HL-60 (cell line): ENCODE data around the gene IPPK.

Experiments used
- DNase-seq, 2 experiments: peaks; one replicate each; pipeline ENCODE4 v3.0.0-alpha.2; 2010 to 2020; ENCODE audit warnings: low read depth in 1 of 2, low spot score in 1 of 2
- H3K27ac ChIP-seq: fragments of 250-450 bp; sonication (Bioruptor Pico); replicated peaks from 2 replicates; pipeline ENCODE4 v1.5.1; 2020; ENCODE audit warnings: mild to moderate bottlenecking, moderate library complexity
- H3K27me3 ChIP-seq: fragments of 250-450 bp; sonication (Bioruptor Pico); 2 replicates; pipeline ENCODE4 v1.5.1; 2021; ENCODE audit warnings: mild to moderate bottlenecking, moderate library complexity; ENCODE audit not compliant: insufficient read depth, poor library complexity, severe bottlenecking
- H3K4me3 ChIP-seq: replicated peaks from 2 replicates; pipeline ENCODE4 v1.5.1; 2011; ENCODE audit warnings: mild to moderate bottlenecking, control low read depth, low read length; ENCODE audit not compliant: insufficient read depth
- CTCF ChIP-seq: IDR thresholded peaks from one replicate; pipeline ENCODE4 v1.5.1; 2011; ENCODE audit warnings: low read length, control low read depth, inconsistent platforms; ENCODE audit not compliant: insufficient read depth
- GABPA ChIP-seq: IDR thresholded peaks from 2 replicates; pipeline ENCODE4 v1.6.1; 2012; ENCODE audit warnings: low read depth
- POLR2AphosphoS5 ChIP-seq: IDR thresholded peaks from 2 replicates; pipeline ENCODE4 v1.6.1; 2012; ENCODE audit warnings: low read depth
- SPI1 ChIP-seq: IDR thresholded peaks from 2 replicates; pipeline ENCODE4 v1.6.1; 2012; ENCODE audit warnings: low read depth, mild to moderate bottlenecking, borderline replicate concordance
- long read RNA-seq: library from polyadenylated mRNA; unstranded; transcript quantifications from one replicate; pipeline ENCODE4 v2.0.0, GENCODE V29; 2020
- TF ChIP-seq, protein P1 (sequence below): IDR thresholded peaks from 2 replicates; pipeline ENCODE4 v1.6.1; 2012; ENCODE audit warnings: low read depth; ENCODE audit not compliant: insufficient replicate concordance

Gene IPPK
- long read RNA-seq, full-length matches to known transcripts, result 46 of 62 reads
- long read RNA-seq, partial matches to known transcripts, result 7 of 62 reads
- long read RNA-seq, other reads (novel, unspliced or antisense), result 9 of 62 reads

- peak within 1 kb of the TSS; percentile 77 for H3K27ac ChIP-seq
- TF ChIP-seq POLR2AphosphoS5, result peak; percentile 87
- peak; percentile 99 for TF ChIP-seq GABPA
- TF ChIP-seq SPI1, result no peak; the same call in 1 of the 2 replicates
- no peak for TF ChIP-seq CTCF
- peak; percentile 97 to 98 for DNase-seq
- H3K27me3 ChIP-seq, result no peaks in the 10 kb centered on the region
- peak within 1 kb of the TSS; percentile 83 for H3K4me3 ChIP-seq
Measured at GRCh38 chr9:92669890-92670708, at the start of gene IPPK. Gene IPPK, minus strand, starts transcription at chr9:92670131. Its CDS starts 143 bp downstream, at chr9:92669988.

GRCh38 chr9:92719028-92719647 lies 49.2 kb upstream of the IPPK start:
- H3K27me3 ChIP-seq, result no peaks in the 10 kb centered on the region

GRCh38 chr9:92718086-92719001 lies 48.4 kb upstream of the IPPK start:
- Histone ChIP-seq H3K27ac (no peak overlapping the region), H3K4me3 (no peak overlapping the region), H3K27me3 (no peaks in the 10 kb centered on the region)
- no peak for DNase-seq
- no peak for TF ChIP-seq SPI1

More at GRCh38 chr9:92719028-92719647, 49.2 kb upstream of the IPPK start:
- no peak overlapping the region for H3K4me3 ChIP-seq
- DNase-seq, result no peak
- no peak overlapping the region for H3K27ac ChIP-seq
- TF ChIP-seq, protein P1, sequence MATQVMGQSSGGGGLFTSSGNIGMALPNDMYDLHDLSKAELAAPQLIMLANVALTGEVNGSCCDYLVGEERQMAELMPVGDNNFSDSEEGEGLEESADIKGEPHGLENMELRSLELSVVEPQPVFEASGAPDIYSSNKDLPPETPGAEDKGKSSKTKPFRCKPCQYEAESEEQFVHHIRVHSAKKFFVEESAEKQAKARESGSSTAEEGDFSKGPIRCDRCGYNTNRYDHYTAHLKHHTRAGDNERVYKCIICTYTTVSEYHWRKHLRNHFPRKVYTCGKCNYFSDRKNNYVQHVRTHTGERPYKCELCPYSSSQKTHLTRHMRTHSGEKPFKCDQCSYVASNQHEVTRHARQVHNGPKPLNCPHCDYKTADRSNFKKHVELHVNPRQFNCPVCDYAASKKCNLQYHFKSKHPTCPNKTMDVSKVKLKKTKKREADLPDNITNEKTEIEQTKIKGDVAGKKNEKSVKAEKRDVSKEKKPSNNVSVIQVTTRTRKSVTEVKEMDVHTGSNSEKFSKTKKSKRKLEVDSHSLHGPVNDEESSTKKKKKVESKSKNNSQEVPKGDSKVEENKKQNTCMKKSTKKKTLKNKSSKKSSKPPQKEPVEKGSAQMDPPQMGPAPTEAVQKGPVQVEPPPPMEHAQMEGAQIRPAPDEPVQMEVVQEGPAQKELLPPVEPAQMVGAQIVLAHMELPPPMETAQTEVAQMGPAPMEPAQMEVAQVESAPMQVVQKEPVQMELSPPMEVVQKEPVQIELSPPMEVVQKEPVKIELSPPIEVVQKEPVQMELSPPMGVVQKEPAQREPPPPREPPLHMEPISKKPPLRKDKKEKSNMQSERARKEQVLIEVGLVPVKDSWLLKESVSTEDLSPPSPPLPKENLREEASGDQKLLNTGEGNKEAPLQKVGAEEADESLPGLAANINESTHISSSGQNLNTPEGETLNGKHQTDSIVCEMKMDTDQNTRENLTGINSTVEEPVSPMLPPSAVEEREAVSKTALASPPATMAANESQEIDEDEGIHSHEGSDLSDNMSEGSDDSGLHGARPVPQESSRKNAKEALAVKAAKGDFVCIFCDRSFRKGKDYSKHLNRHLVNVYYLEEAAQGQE, result no peak

- no peak overlapping the region for H3K27ac ChIP-seq
- DNase-seq, result no peak
- TF ChIP-seq GABPA (no peak), SPI1 (no peak), POLR2AphosphoS5 (no peak), CTCF (no peak)
- TF ChIP-seq, protein P1, result no peak
- H3K4me3 ChIP-seq, result no peak overlapping the region
- no peaks in the 10 kb centered on the region for H3K27me3 ChIP-seq
Measured at GRCh38 chr9:92717201-92718085, 47.5 kb upstream of the IPPK start.
